Liver (tissue), 9 donors: Measurements from ENCODE around the gene FMN2. TPM values are rescaled to one million over a fixed set of nuclear protein-coding genes. Genes with fewer than 3 reads are reported as not detected.

Experiments used
- DNase-seq: peaks from one replicate; pipeline ENCODE4 v3.0.0-alpha.2; 2017; ENCODE audit warnings: low spot score
- H3K27ac ChIP-seq, 2 donors: one replicate each; pipeline ENCODE4 v1.7.0; 2013; ENCODE audit warnings: inconsistent platforms in 2 of 2, low read length in 2 of 2, control low read depth in 1 of 2, low read depth in 1 of 2, mild to moderate bottlenecking in 1 of 2
- H3K27me3 ChIP-seq, 4 donors: one replicate each; pipeline versions ENCODE4 v1.6.1 to v1.7.0; 2013; ENCODE audit warnings: low read length in 3 of 4, inconsistent platforms in 1 of 4, mild to moderate bottlenecking in 1 of 4, moderate library complexity in 1 of 4; ENCODE audit not compliant: control insufficient read depth in 4 of 4, insufficient read depth in 4 of 4
- H3K36me3 ChIP-seq, 4 donors: one replicate each; pipeline versions ENCODE4 v1.6.1 to v1.7.0; 2013; ENCODE audit warnings: low read length in 3 of 4, mild to moderate bottlenecking in 3 of 4, low read depth in 1 of 4, moderate library complexity in 1 of 4; ENCODE audit not compliant: control insufficient read depth in 4 of 4, insufficient read depth in 3 of 4
- H3K4me1 ChIP-seq, 4 donors: one replicate each; pipeline versions ENCODE4 v1.6.1 to v1.7.0; 2013; ENCODE audit warnings: low read length in 3 of 4, mild to moderate bottlenecking in 3 of 4, moderate library complexity in 1 of 4; ENCODE audit not compliant: control insufficient read depth in 4 of 4, insufficient read depth in 4 of 4
- H3K4me3 ChIP-seq, 3 donors: one replicate each; pipeline versions ENCODE4 v1.6.1 to v1.7.0; 2013; ENCODE audit warnings: low read length in 3 of 3, control low read depth in 1 of 3, low read depth in 1 of 3, mild to moderate bottlenecking in 1 of 3
- H3K9ac ChIP-seq, 2 donors: one replicate each; pipeline ENCODE4 v1.7.0; 2013; ENCODE audit warnings: low read length in 2 of 2, mild to moderate bottlenecking in 2 of 2, moderate library complexity in 2 of 2, control low read depth in 1 of 2, low read depth in 1 of 2
- H3K9me3 ChIP-seq, 4 donors: one replicate each; pipeline versions ENCODE4 v1.6.1 to v1.7.0; 2013; ENCODE audit warnings: low read length in 3 of 4; ENCODE audit not compliant: control insufficient read depth in 4 of 4
- EGR1 ChIP-seq, 2 donors: IDR thresholded peaks; 2 replicates each; pipeline ENCODE4 v1.6.1; 2016 to 2018; ENCODE audit warnings: antibody characterized with exemption in 2 of 2, low read depth in 2 of 2
- FOXA1 ChIP-seq: IDR thresholded peaks from 2 replicates; pipeline ENCODE4 v1.6.1; 2016; ENCODE audit warnings: antibody characterized with exemption
- GABPA ChIP-seq, 2 donors: IDR thresholded peaks in 1 of 2; conservative IDR thresholded peaks in 1 of 2; 2 replicates each; pipeline ENCODE4 v1.6.1; 2016; ENCODE audit warnings: antibody characterized with exemption in 2 of 2, mild to moderate bottlenecking in 1 of 2, moderate library complexity in 1 of 2
- HNF4A ChIP-seq, 2 donors: conservative IDR thresholded peaks; 2 replicates each; pipeline ENCODE4 v1.6.1; 2016; ENCODE audit warnings: antibody characterized with exemption in 2 of 2, mild to moderate bottlenecking in 2 of 2
- HNF4G ChIP-seq: IDR thresholded peaks from 2 replicates; pipeline ENCODE4 v1.6.1; 2016; ENCODE audit warnings: antibody characterized with exemption
- JUND ChIP-seq, 2 donors: IDR thresholded peaks; 2 replicates each; pipeline ENCODE4 v1.6.1; 2016; ENCODE audit warnings: antibody characterized with exemption in 2 of 2
- MAX ChIP-seq: IDR thresholded peaks from 2 replicates; pipeline ENCODE4 v1.6.1; 2016; ENCODE audit warnings: antibody characterized with exemption
- NR2F2 ChIP-seq: IDR thresholded peaks from 2 replicates; pipeline ENCODE4 v1.6.1; 2016; ENCODE audit warnings: antibody characterized with exemption
- RAD21 ChIP-seq, 2 donors: IDR thresholded peaks; 2 replicates each; pipeline ENCODE4 v1.6.1; 2016; ENCODE audit warnings: antibody characterized with exemption in 2 of 2, mild to moderate bottlenecking in 2 of 2
- SP1 ChIP-seq: IDR thresholded peaks from 2 replicates; pipeline ENCODE4 v1.6.1; 2018; ENCODE audit warnings: antibody characterized with exemption, mild to moderate bottlenecking
- TAF1 ChIP-seq: conservative IDR thresholded peaks from 2 replicates; pipeline ENCODE4 v1.6.1; 2016; ENCODE audit warnings: antibody characterized with exemption, mild to moderate bottlenecking
- YY1 ChIP-seq: IDR thresholded peaks from 2 replicates; pipeline ENCODE4 v1.6.1; 2016; ENCODE audit warnings: antibody characterized with exemption, mild to moderate bottlenecking
- ZBTB33 ChIP-seq: IDR thresholded peaks from 2 replicates; pipeline ENCODE4 v1.6.1; 2016; ENCODE audit warnings: antibody characterized with exemption
- WGBS: extraction: QIAGEN DNeasy Blood & Tissue Kit; methylation state at CpG from one replicate; pipeline ENCODE4 v1.1.7; 2013; 5-methylcytosine and 5-hydroxymethylcytosine counted together
- polyA plus RNA-seq, 2 donors: library from polyadenylated mRNA; stranded (reverse) in 1 of 2; unstranded in 1 of 2; fragments of 200-250 nt in 1 of 2; fragments of >200 nt in 1 of 2; fragmentation: Nextera tagmentation in 1 of 2; extraction: Ambion mirVana in 1 of 2; gene quantifications; one replicate each; pipeline versions ENCODE4 v1.2.1 to v1.2.3, GENCODE V29; 2013 to 2015
- total RNA-seq, 2 donors: library from RNA; depleted of rRNA; stranded (reverse); fragments of >200 nt; gene quantifications; one replicate each; pipeline ENCODE4 v1.2.3, GENCODE V29; 2014
- TF ChIP-seq, protein P1 (sequence below): fragments of 150-350 bp; IDR thresholded peaks from 2 replicates; pipeline ENCODE4 v1.5.1; 2017; ENCODE audit warnings: improper control_type of control experiment, low read depth, low read length; ENCODE audit not compliant: missing input control
- TF ChIP-seq, protein P2 (sequence below): IDR thresholded peaks from 2 replicates; pipeline ENCODE4 v1.6.1; 2016; ENCODE audit warnings: antibody characterized with exemption
- TF ChIP-seq, protein P3 (sequence below): IDR thresholded peaks from 2 replicates; pipeline ENCODE4 v1.6.1; 2016; ENCODE audit warnings: antibody characterized with exemption, mild to moderate bottlenecking
- donor health status: healthy.
- donor health status: healthy.
- donor health status: healthy.
- donor health status: healthy.
- donor health status: healthy.

FMN2 gene
- total and polyA plus RNA-seq, 4 donors = 0.17 TPM; not detected in 3

DNA sequence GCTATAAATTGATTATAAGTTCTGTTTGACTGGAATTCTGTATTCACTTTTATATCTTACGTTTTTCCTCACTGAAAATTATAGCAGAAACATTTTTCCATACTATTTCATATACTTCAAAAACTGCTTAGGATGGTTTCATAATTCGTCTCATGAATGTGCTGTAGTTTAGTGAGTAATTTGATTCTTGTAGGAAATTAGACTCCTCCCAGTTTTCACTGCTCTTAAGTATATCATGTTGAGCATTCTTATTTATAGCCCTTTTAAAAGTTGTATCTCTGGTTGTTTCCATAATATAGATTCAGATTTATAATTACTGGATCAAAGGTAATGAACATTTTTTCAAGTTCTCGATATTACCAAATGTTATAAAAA lies 250.6 kb downstream of the FMN2 start:
- H3K36me3 ChIP-seq = no peaks in the 10 kb centered on the region
- H3K4me1 ChIP-seq = no peaks in the 10 kb centered on the region
- WGBS = 70% methylated on average over 3 of the region's 3 CpGs
- no peaks in the 10 kb centered on the region for H3K9me3 ChIP-seq
- H3K27me3 ChIP-seq = no peaks in the 10 kb centered on the region
- H3K4me3 ChIP-seq = no peak overlapping the region
- no peak overlapping the region for H3K9ac ChIP-seq
- no peak for TF ChIP-seq FOXA1
- no peak for TF ChIP-seq EGR1 (IDR thresholded peaks at IDR 0.05; ENCODE audit: low read depth in 2 of 2)
- TF ChIP-seq SP1 = no peak
- TF ChIP-seq RAD21 (IDR thresholded peaks at IDR 0.05) = no peak
- TF ChIP-seq JUND (IDR thresholded peaks at IDR 0.05) = no peak
- TF ChIP-seq HNF4A (conservative IDR thresholded peaks at IDR 0.05) = no peak
- TF ChIP-seq MAX = no peak
- TF ChIP-seq, protein P1, sequence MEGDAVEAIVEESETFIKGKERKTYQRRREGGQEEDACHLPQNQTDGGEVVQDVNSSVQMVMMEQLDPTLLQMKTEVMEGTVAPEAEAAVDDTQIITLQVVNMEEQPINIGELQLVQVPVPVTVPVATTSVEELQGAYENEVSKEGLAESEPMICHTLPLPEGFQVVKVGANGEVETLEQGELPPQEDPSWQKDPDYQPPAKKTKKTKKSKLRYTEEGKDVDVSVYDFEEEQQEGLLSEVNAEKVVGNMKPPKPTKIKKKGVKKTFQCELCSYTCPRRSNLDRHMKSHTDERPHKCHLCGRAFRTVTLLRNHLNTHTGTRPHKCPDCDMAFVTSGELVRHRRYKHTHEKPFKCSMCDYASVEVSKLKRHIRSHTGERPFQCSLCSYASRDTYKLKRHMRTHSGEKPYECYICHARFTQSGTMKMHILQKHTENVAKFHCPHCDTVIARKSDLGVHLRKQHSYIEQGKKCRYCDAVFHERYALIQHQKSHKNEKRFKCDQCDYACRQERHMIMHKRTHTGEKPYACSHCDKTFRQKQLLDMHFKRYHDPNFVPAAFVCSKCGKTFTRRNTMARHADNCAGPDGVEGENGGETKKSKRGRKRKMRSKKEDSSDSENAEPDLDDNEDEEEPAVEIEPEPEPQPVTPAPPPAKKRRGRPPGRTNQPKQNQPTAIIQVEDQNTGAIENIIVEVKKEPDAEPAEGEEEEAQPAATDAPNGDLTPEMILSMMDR = no peak
- TF ChIP-seq, protein P2, sequence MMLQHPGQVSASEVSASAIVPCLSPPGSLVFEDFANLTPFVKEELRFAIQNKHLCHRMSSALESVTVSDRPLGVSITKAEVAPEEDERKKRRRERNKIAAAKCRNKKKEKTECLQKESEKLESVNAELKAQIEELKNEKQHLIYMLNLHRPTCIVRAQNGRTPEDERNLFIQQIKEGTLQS = no peak
- TF ChIP-seq NR2F2 = no peak
- no peak for TF ChIP-seq GABPA (IDR thresholded peaks at IDR 0.05 in 1 of 2, conservative IDR thresholded peaks at IDR 0.05 in 1 of 2)
- no peak for TF ChIP-seq TAF1
- H3K27ac ChIP-seq = no peak overlapping the region
- DNase-seq = no peak

DNA sequence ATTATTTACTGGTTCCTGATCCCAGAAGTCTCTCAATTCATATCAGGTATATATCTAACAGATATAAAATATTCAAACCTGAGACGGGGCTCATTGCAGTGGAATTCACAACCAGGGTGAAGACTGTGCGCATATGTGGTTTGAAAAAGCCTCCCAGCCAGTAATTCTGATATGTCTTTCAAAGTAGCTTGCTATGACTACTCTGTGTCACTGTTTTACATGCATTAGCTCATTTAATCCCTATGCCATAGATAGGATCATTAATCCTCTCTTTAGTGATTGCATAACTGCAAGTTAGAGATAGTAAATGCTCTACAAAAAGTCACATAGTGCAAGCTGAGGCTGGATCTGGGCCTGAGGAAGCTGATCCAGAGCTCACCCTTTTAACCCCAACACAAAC lies 251.4 kb downstream of the FMN2 start:
- H3K36me3 ChIP-seq = no peaks in the 10 kb centered on the region
- no peaks in the 10 kb centered on the region for H3K4me1 ChIP-seq
- H3K27ac ChIP-seq = no peak overlapping the region
- H3K27me3 ChIP-seq = no peaks in the 10 kb centered on the region
- H3K9ac ChIP-seq = no peak overlapping the region
- WGBS = 61% methylated on average over 2 of the region's 2 CpGs
- DNase-seq = no peak
- H3K9me3 ChIP-seq = no peaks in the 10 kb centered on the region
- H3K4me3 ChIP-seq = no peak overlapping the region
- TF ChIP-seq, protein P3, sequence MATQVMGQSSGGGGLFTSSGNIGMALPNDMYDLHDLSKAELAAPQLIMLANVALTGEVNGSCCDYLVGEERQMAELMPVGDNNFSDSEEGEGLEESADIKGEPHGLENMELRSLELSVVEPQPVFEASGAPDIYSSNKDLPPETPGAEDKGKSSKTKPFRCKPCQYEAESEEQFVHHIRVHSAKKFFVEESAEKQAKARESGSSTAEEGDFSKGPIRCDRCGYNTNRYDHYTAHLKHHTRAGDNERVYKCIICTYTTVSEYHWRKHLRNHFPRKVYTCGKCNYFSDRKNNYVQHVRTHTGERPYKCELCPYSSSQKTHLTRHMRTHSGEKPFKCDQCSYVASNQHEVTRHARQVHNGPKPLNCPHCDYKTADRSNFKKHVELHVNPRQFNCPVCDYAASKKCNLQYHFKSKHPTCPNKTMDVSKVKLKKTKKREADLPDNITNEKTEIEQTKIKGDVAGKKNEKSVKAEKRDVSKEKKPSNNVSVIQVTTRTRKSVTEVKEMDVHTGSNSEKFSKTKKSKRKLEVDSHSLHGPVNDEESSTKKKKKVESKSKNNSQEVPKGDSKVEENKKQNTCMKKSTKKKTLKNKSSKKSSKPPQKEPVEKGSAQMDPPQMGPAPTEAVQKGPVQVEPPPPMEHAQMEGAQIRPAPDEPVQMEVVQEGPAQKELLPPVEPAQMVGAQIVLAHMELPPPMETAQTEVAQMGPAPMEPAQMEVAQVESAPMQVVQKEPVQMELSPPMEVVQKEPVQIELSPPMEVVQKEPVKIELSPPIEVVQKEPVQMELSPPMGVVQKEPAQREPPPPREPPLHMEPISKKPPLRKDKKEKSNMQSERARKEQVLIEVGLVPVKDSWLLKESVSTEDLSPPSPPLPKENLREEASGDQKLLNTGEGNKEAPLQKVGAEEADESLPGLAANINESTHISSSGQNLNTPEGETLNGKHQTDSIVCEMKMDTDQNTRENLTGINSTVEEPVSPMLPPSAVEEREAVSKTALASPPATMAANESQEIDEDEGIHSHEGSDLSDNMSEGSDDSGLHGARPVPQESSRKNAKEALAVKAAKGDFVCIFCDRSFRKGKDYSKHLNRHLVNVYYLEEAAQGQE = no peak
- no peak for TF ChIP-seq HNF4G
- no peak for TF ChIP-seq NR2F2
- no peak for TF ChIP-seq FOXA1
- no peak for TF ChIP-seq MAX
- TF ChIP-seq, protein P2 = no peak
- no peak for TF ChIP-seq HNF4A (conservative IDR thresholded peaks at IDR 0.05)
- TF ChIP-seq, protein P1 = no peak
- no peak for TF ChIP-seq TAF1
- no peak for TF ChIP-seq SP1
- no peak for TF ChIP-seq YY1
- no peak for TF ChIP-seq JUND (IDR thresholded peaks at IDR 0.05)
- TF ChIP-seq GABPA (IDR thresholded peaks at IDR 0.05 in 1 of 2, conservative IDR thresholded peaks at IDR 0.05 in 1 of 2) = no peak
- TF ChIP-seq ZBTB33 = no peak
- TF ChIP-seq EGR1 (IDR thresholded peaks at IDR 0.05; ENCODE audit: low read depth in 2 of 2) = no peak
